HUES6 (cell line): Measurements from ENCODE around the gene POU2F1.

ENCODE experiments used
- H3K27ac ChIP-seq: 2 replicates; pipeline ENCODE4 v1.7.0; 2013; ENCODE audit warnings: low read depth, mild to moderate bottlenecking, low read length, inconsistent platforms
- H3K27me3 ChIP-seq: 2 replicates; pipeline ENCODE4 v1.6.1; 2013; ENCODE audit warnings: low read length; ENCODE audit not compliant: control insufficient read depth, insufficient read depth
- H3K36me3 ChIP-seq: 2 replicates; pipeline ENCODE4 v1.6.1; 2013; ENCODE audit warnings: low read length; ENCODE audit not compliant: control insufficient read depth, insufficient read depth
- H3K4me1 ChIP-seq: 2 replicates; pipeline ENCODE4 v1.6.1; 2013; ENCODE audit warnings: low read length; ENCODE audit not compliant: control insufficient read depth, insufficient read depth
- H3K4me3 ChIP-seq: 2 replicates; pipeline ENCODE4 v1.5.1; 2013; ENCODE audit warnings: low read depth, low read length
- H3K9ac ChIP-seq: one replicate; pipeline ENCODE4 v1.6.1; 2013; ENCODE audit warnings: mild to moderate bottlenecking, low read length
- H3K9me3 ChIP-seq: 2 replicates; pipeline ENCODE4 v1.6.1; 2013; ENCODE audit warnings: low read depth, low read length; ENCODE audit not compliant: control insufficient read depth, insufficient read depth

The POU2F1 gene

GRCh38 chr1:167342846-167343245, 122.2 kb downstream of the POU2F1 start:
- Histone ChIP-seq H3K27ac (no peak overlapping the region), H3K9me3 (no peaks in the 10 kb centered on the region), H3K4me1 (peaks cover 15% of the 10 kb centered on the region), H3K36me3 (peaks cover 17% of the 10 kb centered on the region), H3K4me3 (no peak overlapping the region), H3K27me3 (no peaks in the 10 kb centered on the region), H3K9ac (no peak overlapping the region)

GRCh38 chr1:167344112-167344511, 123.4 kb downstream of the POU2F1 start:
- Histone ChIP-seq H3K27me3 (no peaks in the 10 kb centered on the region), H3K4me1 (peaks cover 15% of the 10 kb centered on the region), H3K4me3 (no peak overlapping the region), H3K27ac (no peak overlapping the region), H3K36me3 (peaks cover 8% of the 10 kb centered on the region; the same call in 1 of the 2 replicates), H3K9ac (no peak overlapping the region), H3K9me3 (no peaks in the 10 kb centered on the region)

GRCh38 chr1:167344615-167345385, 124.1 kb downstream of the POU2F1 start:
- H3K4me3 ChIP-seq: no peak overlapping the region
- H3K9ac ChIP-seq: no peak overlapping the region
- H3K36me3 ChIP-seq: 0 out of 2 replicates have a peak, but pooled peaks cover 5% of the 10 kb centered on the region
- H3K27ac ChIP-seq: no peak overlapping the region
- no peaks in the 10 kb centered on the region for H3K27me3 ChIP-seq
- peaks cover 15% of the 10 kb centered on the region for H3K4me1 ChIP-seq
- H3K9me3 ChIP-seq: no peaks in the 10 kb centered on the region

- no peaks in the 10 kb centered on the region for H3K9me3 ChIP-seq
- H3K36me3 ChIP-seq: 0 out of 2 replicates have a peak, but pooled peaks cover 5% of the 10 kb centered on the region
- H3K27ac ChIP-seq: no peak overlapping the region
- H3K27me3 ChIP-seq: no peaks in the 10 kb centered on the region
- H3K9ac ChIP-seq: no peak overlapping the region
- peaks cover 15% of the 10 kb centered on the region for H3K4me1 ChIP-seq
- no peak overlapping the region for H3K4me3 ChIP-seq
These were observed 124.7 kb downstream of the POU2F1 start for GRCh38 chr1:167345386-167345733.

GRCh38 chr1:167357305-167357704, 136.6 kb downstream of the POU2F1 start:
- no peak overlapping the region for H3K27ac ChIP-seq
- peaks cover 2% of the 10 kb centered on the region; the same call in 1 of the 2 replicates for H3K9me3 ChIP-seq
- no peak overlapping the region for H3K9ac ChIP-seq
- no peaks in the 10 kb centered on the region for H3K27me3 ChIP-seq
- no peaks in the 10 kb centered on the region for H3K36me3 ChIP-seq
- peaks cover 6% of the 10 kb centered on the region; the same call in 1 of the 2 replicates for H3K4me1 ChIP-seq
- H3K4me3 ChIP-seq: no peak overlapping the region

GRCh38 chr1:167359295-167359694, 138.6 kb downstream of the POU2F1 start:
- Histone ChIP-seq H3K9ac (no peak overlapping the region), H3K27me3 (no peaks in the 10 kb centered on the region), H3K9me3 (peaks cover 2% of the 10 kb centered on the region; the same call in 1 of the 2 replicates), H3K36me3 (no peaks in the 10 kb centered on the region), H3K4me1 (peaks cover 9% of the 10 kb centered on the region; the same call in 1 of the 2 replicates), H3K4me3 (no peak overlapping the region), H3K27ac (no peak overlapping the region)

GRCh38 chr1:167360120-167360519, 139.4 kb downstream of the POU2F1 start:
- H3K9ac ChIP-seq: no peak overlapping the region
- peaks cover 13% of the 10 kb centered on the region; the same call in 1 of the 2 replicates for H3K4me1 ChIP-seq
- no peak overlapping the region for H3K4me3 ChIP-seq
- H3K9me3 ChIP-seq: no peaks in the 10 kb centered on the region
- no peak overlapping the region for H3K27ac ChIP-seq
- no peaks in the 10 kb centered on the region for H3K36me3 ChIP-seq
- H3K27me3 ChIP-seq: no peaks in the 10 kb centered on the region

GRCh38 chr1:167362638-167363037, 142.0 kb downstream of the POU2F1 start:
- Histone ChIP-seq H3K9ac (no peak overlapping the region), H3K4me1 (peaks cover 13% of the 10 kb centered on the region; the same call in 1 of the 2 replicates), H3K36me3 (peaks cover 7% of the 10 kb centered on the region; the same call in 1 of the 2 replicates), H3K9me3 (no peaks in the 10 kb centered on the region), H3K27ac (no peak overlapping the region), H3K27me3 (no peaks in the 10 kb centered on the region), H3K4me3 (no peak overlapping the region)

GRCh38 chr1:167364826-167365225, 144.1 kb downstream of the POU2F1 start:
- no peak overlapping the region for H3K4me3 ChIP-seq
- no peaks in the 10 kb centered on the region for H3K27me3 ChIP-seq
- H3K36me3 ChIP-seq: peaks cover 7% of the 10 kb centered on the region; the same call in 1 of the 2 replicates
- H3K9me3 ChIP-seq: no peaks in the 10 kb centered on the region
- peaks cover 13% of the 10 kb centered on the region; the same call in 1 of the 2 replicates for H3K4me1 ChIP-seq
- H3K9ac ChIP-seq: no peak overlapping the region
- no peak overlapping the region for H3K27ac ChIP-seq

GRCh38 chr1:167365360-167365759, 144.7 kb downstream of the POU2F1 start:
- Histone ChIP-seq H3K4me1 (peaks cover 13% of the 10 kb centered on the region; the same call in 1 of the 2 replicates), H3K36me3 (peaks cover 7% of the 10 kb centered on the region; the same call in 1 of the 2 replicates), H3K9me3 (no peaks in the 10 kb centered on the region), H3K27me3 (no peaks in the 10 kb centered on the region), H3K4me3 (no peak overlapping the region), H3K27ac (no peak overlapping the region), H3K9ac (no peak overlapping the region)

- Histone ChIP-seq H3K36me3 (peaks cover 14% of the 10 kb centered on the region), H3K27ac (no peak overlapping the region)
These were observed 147.0 kb downstream of the POU2F1 start for GRCh38 chr1:167367705-167368104.

More at GRCh38 chr1:167367705-167368104, 147.0 kb downstream of the POU2F1 start:
- Histone ChIP-seq H3K4me3 (no peak overlapping the region), H3K9me3 (no peaks in the 10 kb centered on the region), H3K9ac (no peak overlapping the region), H3K4me1 (peaks cover 12% of the 10 kb centered on the region), H3K27me3 (no peaks in the 10 kb centered on the region)
